Motor neuron (in vitro differentiated cells): Measurements from ENCODE around the gene EIF4G3. TPM values are rescaled to one million over a fixed set of nuclear protein-coding genes. Genes with fewer than 3 reads are reported as not detected.
A peak's percentile ranks its signal among the peaks of the same experiment; 100 is the strongest.

Experiments
- ATAC-seq, 8 experiments: fragments of 200-7000 bp; cut with Tn5 transposase; replicated peaks in 6 of 8; 2 replicates each; pipeline ENCODE4 v1.8.0; 2021; ENCODE audit warnings: mild to moderate bottlenecking in 8 of 8, moderate library complexity in 8 of 8
- H3K27ac ChIP-seq, 2 donors: fragments of 250-450 bp; sonication (Bioruptor Pico); 2 replicates each; pipeline ENCODE4 v1.9.0; 2021; ENCODE audit warnings: antibody characterized with exemption in 2 of 2, mild to moderate bottlenecking in 2 of 2, moderate library complexity in 1 of 2
- H3K4me1 ChIP-seq, 2 donors: fragments of 250-450 bp; sonication (Bioruptor Pico); replicated peaks in 1 of 2; 2 replicates each; pipeline ENCODE4 v1.6.1; 2021; ENCODE audit warnings: antibody characterized with exemption in 2 of 2, mild to moderate bottlenecking in 2 of 2, moderate library complexity in 1 of 2
- H3K4me3 ChIP-seq, 5 donors: fragments of 250-450 bp; sonication (Bioruptor Pico); 2 replicates each; pipeline ENCODE4 v1.9.0; 2021; ENCODE audit warnings: antibody characterized with exemption in 5 of 5, mild to moderate bottlenecking in 5 of 5, moderate library complexity in 4 of 5
- WGBS, 10 experiments: fragments of 450-650 bp; shearing (Covaris generic); methylation state at CpG; one replicate each; pipeline ENCODE4 v1.0.0; 2022; 5-methylcytosine and 5-hydroxymethylcytosine counted together
- in situ Hi-C, 9 experiments: fragments of 400-800 bp; cut with MboI; loops; one replicate each; pipeline ENCODE4 v1.15.0; 2021; ENCODE audit warnings: low sequenced_read_pairs in 9 of 9, low pct_unique_long_range_greater_than_20kb in 2 of 9; ENCODE audit not compliant: unreplicated experiment in 9 of 9
- total RNA-seq, 8 experiments: library from RNA; unstranded; fragments of 300-600 nt; gene quantifications; 2 replicates each; pipeline versions ENCODE4 v1.2.3 to v1.2.4, GENCODE V29; 2022

The EIF4G3 gene
- total RNA-seq, 8 experiments from 2014 or later, result 57.4 to 114 (median 72.9) TPM

DNA sequence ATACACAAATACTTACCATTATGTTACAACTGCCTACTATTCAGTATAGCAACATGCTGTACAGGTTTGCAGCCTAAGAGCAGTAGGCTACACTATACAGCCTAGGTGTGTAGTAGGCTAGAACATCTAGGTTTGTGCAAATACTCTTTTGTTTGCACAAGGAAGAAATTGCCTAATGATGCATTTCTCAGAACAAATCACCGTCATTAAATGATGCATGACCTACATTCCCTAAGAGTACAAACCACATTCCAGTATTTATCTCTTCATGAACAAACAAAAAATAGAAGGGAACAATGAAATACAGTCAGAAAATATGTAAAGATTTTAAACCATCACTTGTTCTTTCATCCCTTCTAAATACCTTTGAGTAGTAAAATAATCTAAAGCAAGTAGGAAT is 279.9 kb downstream of the EIF4G3 start:
- in situ Hi-C loops, result no loop called here
- ATAC-seq, result peak in 3 of 8 experiments; percentile 25 to 35 (median 32)
- no peaks in the 10 kb centered on the region for H3K4me1 ChIP-seq
- H3K4me3 ChIP-seq, result no peak overlapping the region
- WGBS, 10 experiments, result 20 to 100% (median 70%) methylated on average over 1 of the region's 1 CpG
- H3K27ac ChIP-seq, result no peak overlapping the region

DNA sequence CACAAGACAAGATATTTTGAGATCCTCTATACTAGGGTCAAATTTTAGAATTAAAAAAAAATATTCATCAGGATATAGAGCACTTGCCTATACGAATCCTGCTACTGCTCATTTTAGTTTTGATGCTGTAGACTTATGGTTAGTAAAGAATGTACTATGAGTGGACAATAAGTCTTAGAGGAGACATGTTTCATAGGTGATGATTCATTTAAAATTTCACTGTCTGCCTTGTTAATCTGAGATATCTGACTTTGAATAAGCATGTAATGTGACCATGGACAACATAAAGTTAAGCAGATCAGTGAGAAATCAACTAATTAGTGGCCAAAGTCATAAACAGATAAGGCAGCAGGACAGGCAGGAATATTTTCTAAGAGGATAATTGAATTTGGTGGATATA is 282.8 kb downstream of the EIF4G3 start:
- in situ Hi-C loops, result no loop called here
- WGBS, 10 experiments, result 78 to 100% (median 100%) methylated on average over 1 of the region's 1 CpG; no CpG with 5 or more reads in 1 of the 10 experiments
- no peak for ATAC-seq
- Histone ChIP-seq H3K4me1 (no peaks in the 10 kb centered on the region), H3K4me3 (no peak overlapping the region), H3K27ac (no peak overlapping the region)

DNA sequence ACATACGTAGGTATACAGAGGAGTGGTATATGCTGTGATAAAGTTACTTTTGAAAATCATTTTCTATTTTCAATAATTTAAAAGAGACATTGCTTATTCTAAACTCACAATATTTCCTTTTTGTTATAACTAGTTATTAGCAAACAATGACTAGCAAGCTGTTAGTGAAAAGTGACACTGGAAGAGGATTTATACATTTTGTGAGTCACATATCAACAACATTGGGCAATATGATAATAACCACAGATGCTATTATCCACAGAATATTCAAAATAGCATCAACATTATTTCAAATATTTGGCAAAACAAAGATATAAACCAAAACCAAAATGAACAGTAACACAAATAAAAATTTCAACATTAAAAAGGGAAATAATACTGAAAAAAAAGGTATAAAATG is 285.6 kb downstream of the EIF4G3 start:
- H3K4me1 ChIP-seq, result no peaks in the 10 kb centered on the region
- no peak overlapping the region for H3K4me3 ChIP-seq
- no peak overlapping the region for H3K27ac ChIP-seq
- WGBS, 10 experiments, result 80 to 100% (median 100%) methylated on average over 1 of the region's 1 CpG; no CpG with 5 or more reads in 2 of the 10 experiments
- in situ Hi-C loops, result no loop called here
- ATAC-seq, result no peak

DNA sequence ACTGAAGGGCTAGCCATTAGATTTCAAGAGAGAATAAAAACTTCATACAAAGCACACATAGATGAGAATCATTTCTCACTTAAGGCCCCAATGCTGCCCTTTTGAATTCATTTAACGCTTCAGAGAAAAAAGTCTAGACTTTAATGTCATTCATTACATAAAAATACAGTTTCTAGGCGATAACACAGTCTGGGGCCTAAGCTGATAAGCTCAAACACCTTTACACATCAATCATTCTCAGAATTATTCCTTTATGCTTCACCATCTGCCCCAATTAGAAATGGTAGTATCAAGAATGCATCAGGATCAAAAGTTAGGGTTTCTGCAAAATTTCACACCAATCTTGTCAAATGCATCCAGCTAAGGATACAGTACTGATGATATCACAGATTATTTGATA is 289.5 kb downstream of the EIF4G3 start:
- in situ Hi-C loops, result no loop called here
- no peak for ATAC-seq
- 90 to 100% (median 98%) methylated on average over 1 to 2 of the region's 2 CpGs; no CpG with 5 or more reads in 2 of the 10 experiments for WGBS, 10 experiments
- Histone ChIP-seq H3K4me3 (no peak overlapping the region), H3K27ac (no peak overlapping the region), H3K4me1 (no peaks in the 10 kb centered on the region)

DNA sequence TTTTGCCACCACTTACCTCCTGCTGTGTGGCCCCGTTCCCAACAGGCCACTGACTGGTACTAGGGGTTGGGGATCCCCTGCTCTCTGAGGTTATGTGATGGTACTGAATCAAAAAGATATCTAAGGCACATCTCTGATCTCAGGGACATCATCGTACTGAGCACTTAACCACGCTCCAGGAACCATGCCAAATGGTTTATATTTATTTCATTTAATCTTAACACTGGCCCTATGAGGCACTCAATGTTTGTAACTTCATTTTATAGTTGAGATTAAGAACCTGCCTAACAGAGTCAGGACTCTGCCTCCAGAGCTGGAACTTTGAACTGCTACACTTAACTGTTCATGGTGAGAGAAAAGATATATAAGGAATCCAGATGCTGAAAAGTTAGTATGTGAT is 291.6 kb downstream of the EIF4G3 start:
- in situ Hi-C loops, result no loop called here
- Histone ChIP-seq H3K4me3 (no peak overlapping the region), H3K4me1 (no peaks in the 10 kb centered on the region), H3K27ac (no peak overlapping the region)
- ATAC-seq, result no peak
- 80 to 100% (median 96%) methylated on average over 2 to 3 of the region's 3 CpGs; no CpG with 5 or more reads in 4 of the 10 experiments for WGBS, 10 experiments

DNA sequence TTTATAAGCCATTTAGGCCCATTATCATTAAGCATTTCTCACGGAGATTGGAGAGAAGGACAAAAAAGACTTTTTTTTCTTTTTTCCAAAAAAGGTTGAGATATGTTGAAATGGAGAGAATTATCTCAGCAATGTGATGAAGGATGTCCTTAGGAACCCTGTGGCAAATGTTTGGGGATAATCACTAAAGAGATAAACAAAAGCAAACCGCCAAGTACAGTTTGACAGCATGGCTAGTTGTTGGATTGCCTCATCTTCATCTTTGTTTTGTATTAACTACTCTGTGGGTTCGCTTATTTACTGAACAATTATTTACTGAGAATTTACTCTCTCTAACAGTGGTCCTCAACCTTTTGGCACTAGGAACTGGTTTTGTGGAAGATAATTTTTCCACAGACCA is 292.2 kb downstream of the EIF4G3 start:
- Histone ChIP-seq H3K4me1 (no peaks in the 10 kb centered on the region), H3K27ac (no peak overlapping the region), H3K4me3 (no peak overlapping the region)
- ATAC-seq, result no peak
- 83 to 100% (median 95%) methylated on average over 2 to 3 of the region's 3 CpGs; no CpG with 5 or more reads in 1 of the 10 experiments for whole genome bisulfite sequencing, 10 experiments
- in situ Hi-C loops, result no loop called here

DNA sequence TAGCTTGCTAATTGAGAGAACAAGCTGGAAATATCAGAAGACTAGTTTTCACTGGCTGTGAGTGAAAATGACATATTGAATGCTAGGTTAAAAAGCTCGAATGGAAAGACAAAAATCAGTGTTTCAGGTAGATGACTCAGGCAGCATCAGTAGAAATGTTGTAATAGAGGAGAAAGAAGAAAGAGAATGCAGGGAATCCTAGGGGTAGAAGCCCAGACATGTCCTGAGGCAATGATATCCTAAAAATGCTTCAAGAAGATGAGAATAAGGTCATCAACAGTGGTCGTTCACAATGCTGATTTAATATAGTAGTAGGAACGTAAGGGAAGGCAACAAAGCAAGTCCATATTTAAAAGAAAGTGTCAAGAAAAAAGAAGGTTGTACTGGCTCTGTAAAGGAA is 292.9 kb downstream of the EIF4G3 start:
- no peaks in the 10 kb centered on the region for H3K4me1 ChIP-seq
- in situ Hi-C loops, result no loop called here
- no peak overlapping the region for H3K27ac ChIP-seq
- WGBS, 10 experiments, result 81 to 96% (median 92%) methylated on average over 1 to 3 of the region's 3 CpGs
- no peak overlapping the region for H3K4me3 ChIP-seq
- ATAC-seq, result peak in 2 of 8 experiments; percentile 17 to 39

DNA sequence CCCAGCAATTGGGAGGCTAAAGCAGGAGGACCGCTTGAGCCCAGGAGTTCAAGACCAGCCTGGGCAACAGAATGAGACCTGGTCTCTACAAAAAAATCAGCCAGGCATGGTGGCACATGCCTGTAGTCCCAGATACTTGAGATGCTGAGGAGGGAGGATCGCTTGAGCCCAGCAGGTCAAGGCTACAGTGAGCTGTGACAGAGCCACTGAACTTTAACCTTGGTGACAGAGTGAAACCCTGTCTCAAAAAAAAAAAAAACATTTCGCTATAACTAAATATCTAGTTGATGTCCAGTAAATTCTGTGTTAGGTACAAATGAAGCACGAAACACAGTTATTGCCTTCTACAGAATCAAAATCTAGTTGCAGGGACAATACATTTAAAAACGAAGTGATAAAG is 293.9 kb downstream of the EIF4G3 start:
- in situ Hi-C loops, result no loop called here
- no peak overlapping the region for H3K4me3 ChIP-seq
- no peaks in the 10 kb centered on the region for H3K4me1 ChIP-seq
- 84 to 100% (median 99%) methylated on average over 1 to 5 of the region's 5 CpGs for WGBS, 10 experiments
- no peak for ATAC-seq
- no peak overlapping the region for H3K27ac ChIP-seq

DNA sequence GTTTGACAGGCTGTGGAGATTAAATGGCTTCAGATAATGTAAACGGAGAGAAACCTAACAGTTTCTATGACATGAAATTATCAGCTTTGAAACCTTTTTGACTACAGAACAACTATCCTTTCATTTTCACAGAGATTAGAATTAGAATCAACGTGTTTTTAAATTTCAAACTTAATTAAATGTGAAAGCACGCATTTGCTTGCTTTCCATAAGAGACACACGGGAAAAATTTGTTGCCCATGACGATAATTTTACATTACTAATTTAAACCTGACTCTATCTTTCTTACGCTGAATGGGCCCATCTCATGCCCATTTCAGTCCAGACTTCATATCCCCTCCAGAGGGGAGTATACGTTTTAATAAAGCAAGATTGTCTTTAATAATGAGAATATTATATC is 297.9 kb downstream of the EIF4G3 start:
- Histone ChIP-seq H3K4me1 (no peaks in the 10 kb centered on the region), H3K4me3 (no peak overlapping the region), H3K27ac (no peak overlapping the region)
- no peak for ATAC-seq
- in situ Hi-C loops, result no loop called here
- WGBS, 10 experiments, result 87 to 100% (median 94%) methylated on average over 3 to 7 of the region's 7 CpGs

DNA sequence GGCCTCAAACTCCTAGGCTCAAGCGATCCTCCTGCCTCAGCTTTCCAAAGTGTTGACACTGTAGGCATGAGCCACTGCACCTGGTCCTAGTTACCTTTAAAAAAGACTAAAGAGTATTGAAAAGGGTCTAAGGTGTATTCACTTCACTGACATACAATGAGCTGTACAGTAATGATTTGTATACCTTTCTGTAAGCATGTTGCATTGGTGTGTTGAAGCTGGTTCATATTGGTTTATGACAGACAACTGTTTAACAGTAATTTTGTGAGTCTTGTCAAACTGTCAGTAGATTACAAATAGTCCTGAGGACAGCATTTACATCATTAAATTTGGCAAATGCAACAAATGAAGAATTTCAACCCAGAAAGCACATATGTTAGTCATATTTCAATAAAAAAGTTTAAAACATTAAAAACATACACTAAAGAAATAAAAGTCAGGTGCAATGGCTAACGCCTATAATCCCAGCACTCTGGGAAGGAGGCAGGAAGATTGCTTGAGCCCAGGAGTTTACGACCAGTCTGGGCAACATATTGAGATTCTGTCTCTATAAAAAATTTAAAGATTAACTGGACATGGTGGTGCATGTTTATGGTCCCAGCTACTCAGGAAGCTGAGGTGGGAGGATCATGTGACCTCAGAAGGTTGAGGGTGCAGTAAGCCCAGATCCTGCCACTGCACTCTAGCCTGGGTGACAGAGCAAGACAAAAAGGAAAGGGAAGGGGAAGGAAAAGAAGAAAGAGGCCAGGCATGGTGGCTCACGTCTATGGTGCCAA is 301.3 kb downstream of the EIF4G3 start:
- ATAC-seq, result no peak
- 82 to 100% (median 97%) methylated on average over 1 to 4 of the region's 4 CpGs for WGBS, 10 experiments
- in situ Hi-C loops, result no loop called here
- Histone ChIP-seq H3K27ac (no peak overlapping the region), H3K4me3 (no peak overlapping the region), H3K4me1 (no peaks in the 10 kb centered on the region)

DNA sequence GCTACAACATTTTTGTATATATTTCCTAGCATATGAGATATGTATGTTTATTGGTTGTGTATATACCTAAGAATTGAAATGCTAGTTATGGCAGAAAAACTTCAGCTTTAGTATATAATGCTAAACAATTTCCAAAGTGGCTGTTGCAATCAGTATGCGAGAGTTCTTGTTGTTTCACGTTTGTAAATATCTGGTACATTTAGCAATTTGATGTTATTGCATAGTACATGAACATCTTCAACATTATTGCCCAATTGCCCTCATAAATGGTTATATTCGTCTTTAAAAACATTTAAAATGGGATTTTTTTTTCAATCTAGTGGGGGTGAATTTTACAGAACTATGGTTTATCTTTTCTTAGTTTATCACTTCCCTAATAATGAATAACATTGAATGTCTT is 303.4 kb downstream of the EIF4G3 start:
- no peak for ATAC-seq
- in situ Hi-C loops, result loop anchor here in 1 of 9 experiments (25.0 kb wide), 1 partner anchor 111 kb away; no protein-coding TSS in a partner anchor
- Histone ChIP-seq H3K27ac (no peak overlapping the region), H3K4me1 (no peaks in the 10 kb centered on the region), H3K4me3 (no peak overlapping the region)
- WGBS, 10 experiments, result 64 to 95% (median 90%) methylated on average over 2 to 3 of the region's 3 CpGs

DNA sequence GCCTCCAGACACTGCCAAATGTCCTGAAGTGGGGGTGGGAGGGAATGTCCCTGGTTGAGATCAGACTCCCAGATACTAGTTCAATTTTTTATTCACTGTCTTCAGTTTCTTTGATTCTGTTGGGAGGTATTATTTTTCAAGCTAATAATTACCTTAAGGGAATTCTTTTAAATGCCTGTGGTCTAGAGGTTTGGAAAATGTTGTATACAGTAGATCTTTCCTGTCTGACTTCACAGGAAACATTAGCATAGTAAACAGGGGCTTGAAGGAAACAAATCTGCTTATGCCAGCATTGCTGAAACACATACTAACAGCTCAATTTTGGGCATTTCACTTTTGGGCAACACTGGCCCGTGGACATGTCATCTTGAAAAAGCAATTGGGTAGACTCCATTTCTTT is 305.3 kb downstream of the EIF4G3 start:
- ATAC-seq, result peak in 1 of 8 experiments; percentile 2
- H3K4me1 ChIP-seq, result no peaks in the 10 kb centered on the region
- no peak overlapping the region for H3K4me3 ChIP-seq
- in situ Hi-C loops, result loop anchor here in 1 of 9 experiments (25.0 kb wide), 1 partner anchor 109 kb away; no protein-coding TSS in a partner anchor
- H3K27ac ChIP-seq, result no peak overlapping the region
- 0 to 75% (median 22%) methylated on average over 1 of the region's 1 CpG; no CpG with 5 or more reads in 2 of the 10 experiments for WGBS, 10 experiments

DNA sequence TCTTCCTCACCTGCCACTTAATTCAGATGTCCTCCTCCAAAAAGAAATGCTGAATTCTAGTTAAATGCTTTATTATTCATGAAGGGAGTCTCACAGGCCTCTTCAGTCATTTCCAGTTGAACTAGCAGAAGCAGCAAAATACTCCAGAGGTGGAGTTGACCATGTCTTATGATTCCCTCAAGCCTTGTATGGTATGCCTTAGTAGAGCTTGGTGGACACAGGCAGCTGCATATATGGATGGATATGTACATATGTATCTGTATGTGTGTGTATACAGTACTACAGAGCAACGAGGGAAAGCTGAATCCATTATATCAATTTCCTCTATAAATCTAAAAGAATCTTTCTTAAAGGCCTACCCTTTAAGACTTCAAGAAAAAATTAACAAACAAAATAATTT is 306.0 kb downstream of the EIF4G3 start:
- 0 to 80% (median 43%) methylated on average over 1 of the region's 1 CpG; no CpG with 5 or more reads in 3 of the 10 experiments for WGBS, 10 experiments
- Histone ChIP-seq H3K4me1 (no peaks in the 10 kb centered on the region), H3K27ac (no peak overlapping the region), H3K4me3 (no peak overlapping the region)
- peak in 3 of 8 experiments; percentile 88 to 99 (median 93) for ATAC-seq
- in situ Hi-C loops, result loop anchor here in 1 of 9 experiments (25.0 kb wide), 1 partner anchor 108 kb away; no protein-coding TSS in a partner anchor

DNA sequence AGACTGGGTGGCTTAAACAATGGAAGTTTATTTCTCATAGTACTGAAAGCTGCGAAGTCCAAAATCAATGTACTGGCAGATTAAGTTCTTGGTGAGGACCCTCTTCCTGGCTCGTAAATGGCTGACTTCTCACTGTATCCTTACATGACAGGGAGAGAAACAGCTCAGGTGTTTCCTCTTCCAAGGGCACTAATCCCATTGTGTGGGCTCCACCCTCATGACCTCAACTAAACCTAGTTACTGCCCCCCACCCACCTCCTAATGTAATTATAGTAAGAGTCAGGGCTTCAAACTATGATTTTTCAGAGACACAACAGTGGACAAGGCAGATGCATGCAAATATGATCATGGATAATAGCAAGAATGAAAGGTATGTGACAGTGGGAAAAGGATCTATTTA is 308.4 kb downstream of the EIF4G3 start:
- WGBS, 10 experiments, result 88 to 100% (median 92%) methylated on average over 1 to 2 of the region's 2 CpGs; no CpG with 5 or more reads in 4 of the 10 experiments
- in situ Hi-C loops, result loop anchor here in 1 of 9 experiments (25.0 kb wide), 1 partner anchor 106 kb away; no protein-coding TSS in a partner anchor
- Histone ChIP-seq H3K4me3 (no peak overlapping the region), H3K4me1 (no peaks in the 10 kb centered on the region), H3K27ac (no peak overlapping the region)
- no peak for ATAC-seq
